Thymus (tissue), 11 donors: ENCODE measurements around the gene ALG10. TPM values are rescaled to one million over a fixed set of nuclear protein-coding genes. Genes with fewer than 3 reads are reported as not detected.
"Not testable (repeated sequence)": the region's sequence is repeated elsewhere in the genome, so short reads cannot be mapped to it uniquely, and the experiment has no call there.

Source experiments
- DNase-seq, 9 donors: peaks; one replicate each; pipeline ENCODE4 v3.0.0-alpha.2; 2013; ENCODE audit warnings: low spot score in 9 of 9, low read depth in 6 of 9, missing footprints in 1 of 9
- H3K27ac ChIP-seq, 2 donors: one replicate each; pipeline ENCODE4 v1.5.1; 2013; ENCODE audit warnings: control low read depth in 1 of 2, low read depth in 1 of 2, low read length in 1 of 2, mild to moderate bottlenecking in 1 of 2, moderate library complexity in 1 of 2
- H3K27me3 ChIP-seq, 2 donors: one replicate each; pipeline ENCODE4 v1.5.1; 2013; ENCODE audit warnings: low read length in 1 of 2; ENCODE audit not compliant: control insufficient read depth in 2 of 2, insufficient read depth in 1 of 2
- H3K36me3 ChIP-seq, 2 donors: one replicate each; pipeline ENCODE4 v1.5.1; 2013; ENCODE audit warnings: low read length in 1 of 2, mild to moderate bottlenecking in 1 of 2, moderate library complexity in 1 of 2; ENCODE audit not compliant: control insufficient read depth in 2 of 2, insufficient read depth in 2 of 2
- H3K4me1 ChIP-seq, 2 donors: one replicate each; pipeline ENCODE4 v1.5.1; 2013; ENCODE audit warnings: low read length in 2 of 2; ENCODE audit not compliant: control insufficient read depth in 2 of 2, insufficient read depth in 2 of 2
- H3K4me3 ChIP-seq, 2 donors: one replicate each; pipeline ENCODE4 v1.5.1; 2013; ENCODE audit warnings: low read length in 2 of 2, control low read depth in 1 of 2, mild to moderate bottlenecking in 1 of 2
- H3K9me3 ChIP-seq, 2 donors: one replicate each; pipeline ENCODE4 v1.5.1; 2013; ENCODE audit warnings: low read length in 1 of 2, mild to moderate bottlenecking in 1 of 2; ENCODE audit not compliant: control insufficient read depth in 2 of 2, insufficient read depth in 1 of 2
- WGBS: extraction: QIAGEN DNeasy Blood & Tissue Kit; methylation state at CpG from one replicate; pipeline ENCODE4 v1.1.7; 2013; 5-methylcytosine and 5-hydroxymethylcytosine counted together
- polyA plus RNA-seq: library from polyadenylated mRNA; stranded (reverse); fragments of 200-250 nt; gene quantifications from one replicate; pipeline ENCODE4 v1.2.3, GENCODE V29; 2013
- total RNA-seq: library from RNA; stranded (reverse); fragments of 120-200 nt; gene quantifications from one replicate; pipeline ENCODE4 v1.2.4, GENCODE V29; 2013
- donor health status: healthy.

The ALG10 gene
- total and polyA plus RNA-seq, 2 donors = 1.9 to 5.9 TPM

DNA sequence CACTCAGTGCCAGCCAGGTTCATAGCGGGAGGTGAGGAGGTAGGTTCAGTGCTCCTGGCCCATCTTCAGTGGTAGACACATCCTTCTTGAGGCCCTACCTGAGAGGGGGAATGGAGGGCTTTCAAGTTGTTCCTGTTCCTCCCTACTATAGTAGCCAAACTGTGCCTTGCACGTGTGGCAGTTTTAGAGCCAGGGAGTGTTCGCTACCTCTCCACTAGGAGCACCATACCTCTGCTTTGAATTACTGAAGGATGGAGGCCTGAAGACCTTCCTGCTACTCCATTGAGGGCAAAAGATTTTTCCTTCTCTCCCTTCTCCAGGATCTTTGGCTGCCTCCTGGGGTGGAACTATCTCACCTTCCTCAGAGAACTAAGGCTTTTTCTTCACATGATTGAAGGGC, 5.9 kb upstream of the ALG10 start:
- no peaks in the 10 kb centered on the region for H3K9me3 ChIP-seq
- no peak overlapping the region for H3K4me3 ChIP-seq
- no peaks in the 10 kb centered on the region for H3K36me3 ChIP-seq
- DNase-seq = no peak
- WGBS = 88% methylated on average over 3 of the region's 3 CpGs
- H3K27ac ChIP-seq = no peak overlapping the region
- no peaks in the 10 kb centered on the region for H3K27me3 ChIP-seq
- H3K4me1 ChIP-seq = no peaks in the 10 kb centered on the region

- H3K27me3 ChIP-seq = no peaks in the 10 kb centered on the region
- H3K27ac ChIP-seq = no peak overlapping the region
- H3K36me3 ChIP-seq = no peaks in the 10 kb centered on the region
- no peaks in the 10 kb centered on the region for H3K9me3 ChIP-seq
- DNase-seq = peak in 1 of 9 donors; percentile 1
- WGBS = 92% methylated on average over 1 of the region's 1 CpG
- H3K4me3 ChIP-seq = no peak overlapping the region
- peaks cover 2 to 3% of the 10 kb centered on the region in 2 donors for H3K4me1 ChIP-seq
Observed at GRCh38 chr12:34021071-34021470, 1.2 kb upstream of the ALG10 start.

DNA sequence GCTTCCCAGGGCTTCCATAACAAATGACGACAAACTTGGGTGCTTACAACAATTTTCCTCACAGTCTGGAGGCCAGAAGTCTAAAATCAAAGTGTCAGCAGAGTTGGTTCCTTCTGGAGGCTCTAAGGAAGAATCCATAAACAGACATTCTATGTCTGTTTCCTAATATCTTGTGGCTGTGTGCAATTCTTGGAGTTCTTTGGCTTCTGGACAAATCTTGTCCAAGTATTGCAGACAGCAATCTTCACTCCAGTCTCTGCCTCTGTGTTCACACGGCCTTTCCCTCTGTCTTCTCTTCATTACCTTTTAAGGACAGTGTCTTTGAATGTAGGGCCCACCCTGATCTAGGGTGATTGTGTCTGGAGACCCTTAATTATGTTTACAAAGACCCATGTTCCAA, 5.4 kb downstream of the ALG10 start:
- not testable (repeated sequence) for H3K9me3 ChIP-seq, H3K27me3 ChIP-seq, H3K4me3 ChIP-seq, H3K36me3 ChIP-seq, DNase-seq, H3K4me1 ChIP-seq, H3K27ac ChIP-seq
- 94% methylated on average over 2 of the region's 2 CpGs for WGBS

- H3K27ac ChIP-seq = no peak overlapping the region
- WGBS = 97% methylated on average over 4 of the region's 4 CpGs
- DNase-seq = no peak
Observed at GRCh38 chr12:34030591-34030990, 8.3 kb downstream of the ALG10 start.

GRCh38 chr12:34033628-34034296, 11.5 kb downstream of the ALG10 start:
- H3K36me3 ChIP-seq = no peaks in the 10 kb centered on the region
- H3K4me3 ChIP-seq = no peak overlapping the region
- peak in 2 of 9 donors; percentile 4 to 18 for DNase-seq
- H3K9me3 ChIP-seq = no peaks in the 10 kb centered on the region
- no peaks in the 10 kb centered on the region for H3K27me3 ChIP-seq
- no peak overlapping the region for H3K27ac ChIP-seq
- H3K4me1 ChIP-seq = no peaks in the 10 kb centered on the region
- 41% methylated on average over 1 of the region's 1 CpG for WGBS

More at GRCh38 chr12:34030591-34030990, 8.3 kb downstream of the ALG10 start:
- H3K4me1 ChIP-seq = no peaks in the 10 kb centered on the region
- H3K27me3 ChIP-seq = no peaks in the 10 kb centered on the region
- no peaks in the 10 kb centered on the region for H3K9me3 ChIP-seq
- no peak overlapping the region for H3K4me3 ChIP-seq
- no peaks in the 10 kb centered on the region for H3K36me3 ChIP-seq

DNA sequence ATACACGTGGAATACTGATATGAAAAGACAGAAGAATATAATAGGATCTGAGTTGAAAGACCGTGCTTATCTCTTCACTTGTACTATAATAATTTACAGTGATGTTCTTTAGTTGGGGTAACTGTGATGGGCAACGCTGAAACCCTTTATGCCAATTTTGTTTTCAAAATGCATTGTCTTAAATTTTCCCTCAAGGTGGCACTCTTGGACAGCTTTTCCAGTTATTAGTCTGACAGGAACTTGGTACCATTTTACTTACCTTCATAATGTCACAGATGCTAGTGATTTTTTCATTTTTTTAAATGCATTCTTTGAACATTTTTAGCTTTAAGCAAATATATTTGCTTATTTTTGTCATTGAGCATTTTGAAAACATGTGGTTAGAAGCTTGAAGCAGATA, 16.1 kb downstream of the ALG10 start:
- not testable (repeated sequence) for DNase-seq
- 92% methylated on average over 3 of the region's 3 CpGs for WGBS

GRCh38 chr12:34046570-34046969, 24.3 kb downstream of the ALG10 start:
- DNase-seq = no peak
- H3K27me3 ChIP-seq = no peaks in the 10 kb centered on the region
- no peak overlapping the region for H3K4me3 ChIP-seq
- H3K27ac ChIP-seq = no peak overlapping the region
- H3K4me1 ChIP-seq = no peaks in the 10 kb centered on the region
- peaks cover 0 to 17% of the 10 kb centered on the region in 2 donors for H3K9me3 ChIP-seq
- H3K36me3 ChIP-seq = no peaks in the 10 kb centered on the region

More for the DNA sequence above, 16.1 kb downstream of the ALG10 start:
- H3K9me3 ChIP-seq, H3K36me3 ChIP-seq, H3K27ac ChIP-seq, H3K4me1 ChIP-seq, H3K4me3 ChIP-seq, H3K27me3 ChIP-seq: not testable (repeated sequence)

GRCh38 chr12:34047855-34048254, 25.6 kb downstream of the ALG10 start:
- peaks cover 0 to 17% of the 10 kb centered on the region in 2 donors for H3K9me3 ChIP-seq
- not testable (repeated sequence) for H3K27me3 ChIP-seq, H3K4me1 ChIP-seq, H3K4me3 ChIP-seq, H3K27ac ChIP-seq, H3K36me3 ChIP-seq, DNase-seq
- WGBS = 86% methylated on average over 2 of the region's 2 CpGs

GRCh38 chr12:34048714-34049113, 26.4 kb downstream of the ALG10 start:
- H3K9me3 ChIP-seq = peaks cover 0 to 17% of the 10 kb centered on the region in 2 donors
- no peak for DNase-seq
- no peaks in the 10 kb centered on the region for H3K4me1 ChIP-seq
- WGBS = 98% methylated on average over 2 of the region's 2 CpGs
- H3K27me3 ChIP-seq = no peaks in the 10 kb centered on the region
- no peaks in the 10 kb centered on the region for H3K36me3 ChIP-seq
- H3K4me3 ChIP-seq = no peak overlapping the region
- no peak overlapping the region for H3K27ac ChIP-seq
